ENCODE measurements around the gene CHD2. TPM values are rescaled to one million over a fixed set of nuclear protein-coding genes. Genes with fewer than 3 reads are reported as not detected.

CHD2 gene
- total and polyA plus RNA-seq, 2 experiments from 2014 or later: 60.8 to 118 TPM

DNA sequence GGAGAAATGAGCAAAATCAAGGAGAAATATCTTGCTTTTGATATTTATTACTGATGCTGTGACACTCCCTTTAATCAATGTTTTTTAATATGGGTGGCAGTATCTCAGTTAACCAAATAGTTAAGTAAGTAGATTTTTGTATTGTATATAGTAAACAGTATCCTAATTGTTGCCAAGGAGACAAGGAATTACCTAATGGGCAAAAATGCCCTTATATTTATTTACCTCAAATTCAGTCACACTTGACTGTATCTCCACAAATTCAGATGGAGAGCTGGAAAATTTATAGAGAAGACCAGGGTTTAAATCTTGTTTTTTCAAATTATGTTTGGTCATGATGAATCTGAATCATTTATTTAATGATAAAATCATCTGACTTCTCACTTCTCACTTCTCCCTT lies 3.6 kb upstream of the CHD2 start:
- H3K4me3 ChIP-seq: no peak overlapping the region
- H3K9me3 ChIP-seq (ENCODE audit: low read depth): no peaks in the 10 kb centered on the region
- no peak for TF ChIP-seq CTCF (IDR thresholded peaks at IDR 0.05; ENCODE audit: low read depth, low read length)
- H3K27me3 ChIP-seq: no peaks in the 10 kb centered on the region
- peaks cover 15% of the 10 kb centered on the region for H3K4me1 ChIP-seq (ENCODE audit: low read depth)
- no peak for DNase-seq (ENCODE audit: low read depth in 1 of 2, low spot score in 1 of 2)
- H3K36me3 ChIP-seq: peaks cover 64% of the 10 kb centered on the region
- H3K27ac ChIP-seq: peak overlapping the region; percentile 6

DNA sequence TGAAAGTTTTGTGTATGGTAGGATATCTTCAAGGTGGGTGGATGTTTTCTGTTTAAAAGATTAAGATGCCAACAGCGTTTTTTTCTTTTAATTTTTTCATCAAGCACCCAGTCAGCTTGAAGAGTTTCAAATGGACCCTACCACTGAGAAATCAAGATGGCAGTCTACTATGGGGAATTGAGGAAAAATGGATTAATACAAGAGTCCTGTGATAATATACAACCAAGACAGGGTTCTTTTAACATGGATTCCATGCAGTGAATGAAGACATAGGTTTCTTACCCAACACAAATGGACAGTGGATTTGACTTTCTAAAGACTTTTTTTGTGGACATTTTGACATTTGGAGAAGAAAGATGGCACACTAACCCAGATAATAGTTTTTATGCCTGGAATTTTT lies 2.5 kb upstream of the CHD2 start:
- no peak overlapping the region for H3K4me3 ChIP-seq
- no peak for DNase-seq (ENCODE audit: low read depth in 1 of 2, low spot score in 1 of 2)
- no peak for TF ChIP-seq CTCF (IDR thresholded peaks at IDR 0.05; ENCODE audit: low read depth, low read length)
- H3K4me1 ChIP-seq (ENCODE audit: low read depth): peaks cover 15% of the 10 kb centered on the region
- H3K27me3 ChIP-seq: no peaks in the 10 kb centered on the region
- no peak overlapping the region for H3K27ac ChIP-seq
- H3K9me3 ChIP-seq (ENCODE audit: low read depth): no peaks in the 10 kb centered on the region
- peaks cover 53% of the 10 kb centered on the region for H3K36me3 ChIP-seq

- H3K4me3 ChIP-seq: no peak overlapping the region
- H3K4me1 ChIP-seq (ENCODE audit: low read depth): peaks cover 15% of the 10 kb centered on the region
- H3K9me3 ChIP-seq (ENCODE audit: low read depth): no peaks in the 10 kb centered on the region
- TF ChIP-seq CTCF (IDR thresholded peaks at IDR 0.05; ENCODE audit: low read depth, low read length): no peak
- H3K36me3 ChIP-seq: peaks cover 39% of the 10 kb centered on the region
- no peaks in the 10 kb centered on the region for H3K27me3 ChIP-seq
- no peak for DNase-seq (ENCODE audit: low read depth in 1 of 2, low spot score in 1 of 2)
- peak overlapping the region; percentile 98 for H3K27ac ChIP-seq
Observed at GRCh38 chr15:92898988-92899582, 1.0 kb upstream of the CHD2 start.

- peak overlapping the region; percentile 95 for H3K4me3 ChIP-seq
- no peak for DNase-seq (ENCODE audit: low read depth in 1 of 2, low spot score in 1 of 2)
Observed at GRCh38 chr15:92899601-92899947, 550 bp upstream of the CHD2 start.

GRCh38 chr15:92900731-92901071 lies 577 bp downstream of the CHD2 start:
- no peak for TF ChIP-seq CTCF (IDR thresholded peaks at IDR 0.05; ENCODE audit: low read depth, low read length)
- DNase-seq (ENCODE audit: low read depth in 1 of 2, low spot score in 1 of 2): no peak
- Histone ChIP-seq H3K27ac (peak overlapping the region; percentile 98), H3K4me3 (peak overlapping the region; percentile 95), H3K36me3 (peaks cover 26% of the 10 kb centered on the region), H3K27me3 (no peaks in the 10 kb centered on the region), H3K9me3 (ENCODE audit: low read depth) (no peaks in the 10 kb centered on the region), H3K4me1 (ENCODE audit: low read depth) (peaks cover 14% of the 10 kb centered on the region)

More at GRCh38 chr15:92899601-92899947, 550 bp upstream of the CHD2 start:
- Histone ChIP-seq H3K27ac (peak overlapping the region; percentile 98), H3K27me3 (no peaks in the 10 kb centered on the region), H3K4me1 (ENCODE audit: low read depth) (peaks cover 15% of the 10 kb centered on the region), H3K36me3 (peaks cover 34% of the 10 kb centered on the region), H3K9me3 (ENCODE audit: low read depth) (no peaks in the 10 kb centered on the region)
- TF ChIP-seq CTCF (IDR thresholded peaks at IDR 0.05; ENCODE audit: low read depth, low read length): peak; percentile 35
